Body of pancreas (tissue), 4 donors: ENCODE results near the gene MON1A. TPM values are rescaled to one million over a fixed set of nuclear protein-coding genes. Genes with fewer than 3 reads are reported as not detected.

Experiments
- ATAC-seq: fragments of 150-250 bp; one replicate; pipeline ENCODE4 v1.9.1; 2016
- DNase-seq, 4 donors: peaks; one replicate each; pipeline ENCODE4 v3.0.0-alpha.2; 2019
- H3K27ac ChIP-seq, 4 donors: fragments of 200-600 bp; sonication (generic); 1 replicate in 3 of 4; 2 replicates in 1 of 4; pipeline versions ENCODE4 v1.5.1 to v1.6.1; 2016 to 2019; ENCODE audit warnings: mild to moderate bottlenecking in 1 of 4, mixed read lengths in 1 of 4, moderate library complexity in 1 of 4
- H3K27me3 ChIP-seq, 2 donors: fragments of 200-600 bp; sonication (generic); one replicate each; pipeline ENCODE4 v1.6.0; 2016; ENCODE audit warnings: mild to moderate bottlenecking in 1 of 2
- H3K36me3 ChIP-seq, 2 donors: fragments of 200-600 bp; sonication (generic); replicated peaks in 1 of 2; 2 replicates each; pipeline ENCODE4 v1.5.1; 2016; ENCODE audit warnings: low read depth in 2 of 2; ENCODE audit not compliant: insufficient read depth in 1 of 2
- H3K4me1 ChIP-seq: fragments of 200-600 bp; sonication (generic); one replicate; pipeline ENCODE4 v1.6.0; 2016
- H3K4me3 ChIP-seq, 2 donors: fragments of 200-600 bp; sonication (generic); 1 replicate in 1 of 2; 2 replicates in 1 of 2; pipeline ENCODE4 v1.5.1; 2016 to 2019
- H3K9me3 ChIP-seq, 3 donors: fragments of 200-600 bp; sonication (generic); 1 replicate in 2 of 3; 2 replicates in 1 of 3; pipeline ENCODE4 v1.5.1; 2016
- POLR2A ChIP-seq, 3 donors: fragments of 450-650 bp; IDR thresholded peaks; one replicate each; pipeline ENCODE4 v1.6.1; 2016; ENCODE audit warnings: antibody characterized with exemption in 3 of 3, mild to moderate bottlenecking in 2 of 3
- WGBS, 2 donors: methylation state at CpG; one replicate each; pipeline ENCODE4 v1.1.5; 2017; 5-methylcytosine and 5-hydroxymethylcytosine counted together
- intact Hi-C: fragments of 100-400 bp; cut with DNase I; formaldehyde crosslinking; loops from one replicate; pipeline ENCODE4 v1.15.1; 2023
- total RNA-seq, 2 donors: library from RNA; depleted of rRNA; stranded (reverse); fragments of >200 nt; gene quantifications; one replicate each; pipeline ENCODE4 v1.1.0, GENCODE V29; 2016
- TF ChIP-seq, protein P1 (sequence below), 7 experiments: fragments of 450-650 bp in 4 of 7; fragments of 200-600 bp in 3 of 7; sonication (generic) in 3 of 7; IDR thresholded peaks; one replicate each; pipeline ENCODE4 v1.5.1; 2016 to 2019; ENCODE audit warnings: antibody characterized with exemption in 7 of 7

MON1A gene
- total RNA-seq, 2 donors from 2014 or later = 4.9 to 13.5 TPM

DNA sequence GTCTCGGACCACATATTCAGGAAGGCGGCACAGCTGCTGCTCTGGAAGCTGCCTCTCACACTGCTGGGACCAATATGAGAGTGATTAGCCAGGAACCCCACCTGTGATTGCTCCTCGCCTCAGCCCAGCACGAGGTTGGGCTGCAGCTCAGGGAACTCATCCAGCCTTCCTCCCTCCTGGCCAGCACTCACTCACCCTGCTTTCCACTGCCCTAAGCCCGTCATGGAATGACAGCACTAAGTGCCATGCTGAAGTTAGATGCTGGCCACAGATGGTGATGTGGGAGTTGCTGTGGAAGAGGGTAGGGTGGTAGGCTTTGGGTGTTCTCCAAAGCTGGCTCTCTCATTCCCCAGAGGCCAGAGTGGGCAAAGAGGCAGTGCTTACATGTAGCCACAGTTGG lies 33.3 kb downstream of the MON1A start:
- WGBS, 2 donors = 79 to 90% methylated on average over 4 to 5 of the region's 5 CpGs
- no peaks in the 10 kb centered on the region for H3K36me3 ChIP-seq
- no peaks in the 10 kb centered on the region for H3K9me3 ChIP-seq
- no peak for TF ChIP-seq POLR2A (IDR thresholded peaks at IDR 0.05)
- TF ChIP-seq, protein P1, sequence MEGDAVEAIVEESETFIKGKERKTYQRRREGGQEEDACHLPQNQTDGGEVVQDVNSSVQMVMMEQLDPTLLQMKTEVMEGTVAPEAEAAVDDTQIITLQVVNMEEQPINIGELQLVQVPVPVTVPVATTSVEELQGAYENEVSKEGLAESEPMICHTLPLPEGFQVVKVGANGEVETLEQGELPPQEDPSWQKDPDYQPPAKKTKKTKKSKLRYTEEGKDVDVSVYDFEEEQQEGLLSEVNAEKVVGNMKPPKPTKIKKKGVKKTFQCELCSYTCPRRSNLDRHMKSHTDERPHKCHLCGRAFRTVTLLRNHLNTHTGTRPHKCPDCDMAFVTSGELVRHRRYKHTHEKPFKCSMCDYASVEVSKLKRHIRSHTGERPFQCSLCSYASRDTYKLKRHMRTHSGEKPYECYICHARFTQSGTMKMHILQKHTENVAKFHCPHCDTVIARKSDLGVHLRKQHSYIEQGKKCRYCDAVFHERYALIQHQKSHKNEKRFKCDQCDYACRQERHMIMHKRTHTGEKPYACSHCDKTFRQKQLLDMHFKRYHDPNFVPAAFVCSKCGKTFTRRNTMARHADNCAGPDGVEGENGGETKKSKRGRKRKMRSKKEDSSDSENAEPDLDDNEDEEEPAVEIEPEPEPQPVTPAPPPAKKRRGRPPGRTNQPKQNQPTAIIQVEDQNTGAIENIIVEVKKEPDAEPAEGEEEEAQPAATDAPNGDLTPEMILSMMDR (IDR thresholded peaks at IDR 0.05) = no peak
- intact Hi-C loops = no loop called here
- H3K4me3 ChIP-seq = no peak overlapping the region
- ATAC-seq = no peak
- peaks cover 15% of the 10 kb centered on the region for H3K4me1 ChIP-seq
- no peak for DNase-seq
- no peaks in the 10 kb centered on the region for H3K27me3 ChIP-seq
- no peak overlapping the region for H3K27ac ChIP-seq

- Histone ChIP-seq H3K27ac (no peak overlapping the region), H3K27me3 (no peaks in the 10 kb centered on the region), H3K9me3 (no peaks in the 10 kb centered on the region), H3K4me1 (peaks cover 10% of the 10 kb centered on the region), H3K4me3 (no peak overlapping the region), H3K36me3 (no peaks in the 10 kb centered on the region)
- ATAC-seq (no peak), DNase-seq (no peak)
- TF ChIP-seq, protein P1 (IDR thresholded peaks at IDR 0.05) = no peak
- no peak for TF ChIP-seq POLR2A (IDR thresholded peaks at IDR 0.05)
- intact Hi-C loops = no loop called here
- WGBS, 2 donors = 91% methylated on average over 9 of the region's 9 CpGs; no CpG with 5 or more reads in 1 of the 2 donors
Measured at GRCh38 chr3:49895791-49896190, 33.8 kb downstream of the MON1A start.

- TF ChIP-seq, protein P1 (IDR thresholded peaks at IDR 0.05) = no peak
- no peak for TF ChIP-seq POLR2A (IDR thresholded peaks at IDR 0.05)
Measured at GRCh38 chr3:49889296-49889695, 40.3 kb downstream of the MON1A start.

DNA sequence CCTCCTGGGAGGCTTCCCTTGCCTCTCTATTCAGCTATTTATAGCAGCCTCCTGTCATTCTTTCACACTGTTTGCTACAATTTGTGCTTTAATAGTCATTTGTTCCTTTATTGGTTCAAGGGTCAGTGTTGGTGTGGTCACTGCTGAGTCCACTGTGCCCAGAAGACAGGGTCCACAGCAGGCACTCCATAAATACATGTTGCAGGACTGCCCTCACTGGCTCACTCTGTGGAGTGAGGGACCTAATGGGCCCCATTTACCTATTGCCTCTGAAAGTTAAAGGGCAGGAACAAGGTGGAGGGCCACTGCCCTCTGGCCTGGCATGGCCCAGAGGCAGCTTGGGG lies 42.7 kb downstream of the MON1A start:
- H3K9me3 ChIP-seq = no peaks in the 10 kb centered on the region
- no peak overlapping the region for H3K27ac ChIP-seq
- no peak overlapping the region for H3K4me3 ChIP-seq
- H3K4me1 ChIP-seq = no peaks in the 10 kb centered on the region
- H3K36me3 ChIP-seq = no peaks in the 10 kb centered on the region
- TF ChIP-seq POLR2A (IDR thresholded peaks at IDR 0.05) = no peak
- TF ChIP-seq, protein P1 (IDR thresholded peaks at IDR 0.05) = no peak
- intact Hi-C loops = no loop called here
- H3K27me3 ChIP-seq = no peaks in the 10 kb centered on the region
- DNase-seq (no peak), ATAC-seq (no peak)

More at GRCh38 chr3:49889296-49889695, 40.3 kb downstream of the MON1A start:
- DNase-seq (no peak), ATAC-seq (no peak)
- no peaks in the 10 kb centered on the region for H3K27me3 ChIP-seq
- no peak overlapping the region for H3K27ac ChIP-seq
- WGBS, 2 donors = 79 to 91% methylated on average over 10 of the region's 10 CpGs
- H3K4me1 ChIP-seq = no peaks in the 10 kb centered on the region
- H3K9me3 ChIP-seq = no peaks in the 10 kb centered on the region
- H3K36me3 ChIP-seq = no peaks in the 10 kb centered on the region
- no peak overlapping the region for H3K4me3 ChIP-seq
- intact Hi-C loops = no loop called here

DNA sequence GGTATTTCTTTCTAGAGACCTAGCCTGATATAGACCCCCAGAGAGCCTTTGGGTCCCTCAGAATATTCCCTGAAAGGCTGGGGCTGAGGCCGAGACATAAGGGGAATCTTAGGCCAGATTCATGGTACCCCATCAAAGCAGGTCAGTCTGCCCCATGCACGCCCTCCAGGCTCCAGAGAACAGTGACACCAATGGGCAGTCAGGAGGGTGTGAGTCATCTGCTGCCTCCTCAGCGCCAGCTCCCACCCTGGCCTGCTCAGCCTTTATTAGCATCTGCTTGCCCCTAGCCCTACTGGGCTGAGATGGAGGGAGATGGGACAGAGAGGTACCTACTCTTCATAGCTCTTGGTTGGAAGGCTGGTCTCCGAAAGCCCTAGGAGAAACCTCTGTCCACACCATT lies 45.6 kb downstream of the MON1A start:
- WGBS, 2 donors = 89% methylated on average over 3 to 4 of the region's 4 CpGs
- H3K27me3 ChIP-seq = no peaks in the 10 kb centered on the region
- ATAC-seq (no peak), DNase-seq (no peak)
- TF ChIP-seq POLR2A (IDR thresholded peaks at IDR 0.05) = no peak
- TF ChIP-seq, protein P1 (IDR thresholded peaks at IDR 0.05) = no peak
- no peak overlapping the region for H3K27ac ChIP-seq
- intact Hi-C loops = no loop called here
- H3K36me3 ChIP-seq = no peaks in the 10 kb centered on the region
- no peak overlapping the region for H3K4me3 ChIP-seq
- no peaks in the 10 kb centered on the region for H3K4me1 ChIP-seq
- no peaks in the 10 kb centered on the region for H3K9me3 ChIP-seq
